ENCODE results near the gene TBC1D8. TPM values are rescaled to one million over a fixed set of nuclear protein-coding genes. Genes with fewer than 3 reads are reported as not detected.

Gene TBC1D8
- total RNA-seq, 1 donor from 2014 or later, result 16.3 TPM

DNA sequence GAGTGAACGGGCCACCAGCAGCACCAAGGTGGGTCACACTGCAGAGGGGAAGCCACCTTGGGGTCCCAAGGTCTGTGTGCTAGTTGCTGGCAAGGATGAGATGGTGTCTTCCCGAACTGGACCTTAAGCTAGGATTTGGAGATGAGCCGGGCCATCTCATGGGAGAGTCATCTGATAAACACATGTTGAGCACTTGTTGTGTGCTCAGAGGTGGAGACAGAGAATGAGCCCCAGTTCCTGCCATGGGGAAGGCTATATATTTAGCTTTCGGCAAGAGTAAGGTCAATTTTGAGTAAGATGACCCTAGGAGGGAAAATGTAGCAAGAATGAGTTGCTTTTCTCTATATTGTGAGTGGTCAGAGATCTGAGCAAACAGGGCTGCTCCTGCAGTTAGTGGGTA is 190.5 kb downstream of the TBC1D8 start:
- H3K36me3 Mint-ChIP-seq (ENCODE audit: unreplicated experiment), result peaks cover 3% of the 10 kb centered on the region
- DNase-seq (ENCODE audit: extremely low spot score, unreplicated experiment), result no peak
- H3K27me3 Mint-ChIP-seq (ENCODE audit: unreplicated experiment), result no peaks in the 10 kb centered on the region
- no peak overlapping the region for H3K27ac Mint-ChIP-seq (ENCODE audit: unreplicated experiment)
- no peaks in the 10 kb centered on the region for H3K4me1 Mint-ChIP-seq (ENCODE audit: unreplicated experiment)
- TF ChIP-seq, protein P1, sequence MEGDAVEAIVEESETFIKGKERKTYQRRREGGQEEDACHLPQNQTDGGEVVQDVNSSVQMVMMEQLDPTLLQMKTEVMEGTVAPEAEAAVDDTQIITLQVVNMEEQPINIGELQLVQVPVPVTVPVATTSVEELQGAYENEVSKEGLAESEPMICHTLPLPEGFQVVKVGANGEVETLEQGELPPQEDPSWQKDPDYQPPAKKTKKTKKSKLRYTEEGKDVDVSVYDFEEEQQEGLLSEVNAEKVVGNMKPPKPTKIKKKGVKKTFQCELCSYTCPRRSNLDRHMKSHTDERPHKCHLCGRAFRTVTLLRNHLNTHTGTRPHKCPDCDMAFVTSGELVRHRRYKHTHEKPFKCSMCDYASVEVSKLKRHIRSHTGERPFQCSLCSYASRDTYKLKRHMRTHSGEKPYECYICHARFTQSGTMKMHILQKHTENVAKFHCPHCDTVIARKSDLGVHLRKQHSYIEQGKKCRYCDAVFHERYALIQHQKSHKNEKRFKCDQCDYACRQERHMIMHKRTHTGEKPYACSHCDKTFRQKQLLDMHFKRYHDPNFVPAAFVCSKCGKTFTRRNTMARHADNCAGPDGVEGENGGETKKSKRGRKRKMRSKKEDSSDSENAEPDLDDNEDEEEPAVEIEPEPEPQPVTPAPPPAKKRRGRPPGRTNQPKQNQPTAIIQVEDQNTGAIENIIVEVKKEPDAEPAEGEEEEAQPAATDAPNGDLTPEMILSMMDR (IDR thresholded peaks at IDR 0.05), result no peak
- no peak overlapping the region for H3K4me3 Mint-ChIP-seq (ENCODE audit: unreplicated experiment)
- H3K9me3 Mint-ChIP-seq (ENCODE audit: unreplicated experiment), result no peaks in the 10 kb centered on the region

DNA sequence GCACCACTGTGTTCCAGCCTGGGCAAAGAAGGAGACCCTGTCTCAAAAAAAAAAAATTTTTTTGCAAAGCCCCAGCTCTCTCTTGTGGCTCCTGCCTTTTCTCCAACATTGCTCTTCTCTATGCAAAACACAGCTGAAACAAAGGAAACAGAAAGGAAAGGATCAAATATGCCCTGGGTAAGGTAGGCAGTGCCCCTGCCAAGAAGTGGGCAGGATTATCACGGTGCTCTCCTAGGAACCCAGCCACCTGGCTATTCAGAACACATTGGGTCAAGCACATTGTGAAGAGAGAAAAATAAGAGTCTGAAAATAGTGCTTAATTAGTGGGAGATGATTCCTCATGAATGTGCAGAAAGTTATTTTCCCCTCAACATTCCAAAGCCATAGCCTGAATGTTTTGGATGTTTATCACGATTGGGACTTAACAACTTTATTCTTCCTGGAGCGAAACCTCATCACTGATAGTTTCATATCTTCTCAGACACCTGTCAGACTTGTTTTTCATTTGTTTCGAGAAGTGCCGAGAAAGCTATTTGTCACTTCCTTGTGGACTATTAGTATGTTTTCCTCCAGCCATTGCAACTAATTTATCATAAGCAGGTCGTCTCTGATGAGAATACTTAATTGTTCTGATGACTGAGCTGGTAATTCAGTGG is 191.8 kb downstream of the TBC1D8 start:
- Mint-ChIP-seq H3K27me3 (ENCODE audit: unreplicated experiment) (no peaks in the 10 kb centered on the region), H3K9me3 (ENCODE audit: unreplicated experiment) (no peaks in the 10 kb centered on the region), H3K4me3 (ENCODE audit: unreplicated experiment) (no peak overlapping the region), H3K36me3 (ENCODE audit: unreplicated experiment) (no peaks in the 10 kb centered on the region), H3K27ac (ENCODE audit: unreplicated experiment) (no peak overlapping the region), H3K4me1 (ENCODE audit: unreplicated experiment) (no peaks in the 10 kb centered on the region)
- TF ChIP-seq, protein P1 (IDR thresholded peaks at IDR 0.05), result no peak
- no peak for DNase-seq (ENCODE audit: extremely low spot score, unreplicated experiment)

DNA sequence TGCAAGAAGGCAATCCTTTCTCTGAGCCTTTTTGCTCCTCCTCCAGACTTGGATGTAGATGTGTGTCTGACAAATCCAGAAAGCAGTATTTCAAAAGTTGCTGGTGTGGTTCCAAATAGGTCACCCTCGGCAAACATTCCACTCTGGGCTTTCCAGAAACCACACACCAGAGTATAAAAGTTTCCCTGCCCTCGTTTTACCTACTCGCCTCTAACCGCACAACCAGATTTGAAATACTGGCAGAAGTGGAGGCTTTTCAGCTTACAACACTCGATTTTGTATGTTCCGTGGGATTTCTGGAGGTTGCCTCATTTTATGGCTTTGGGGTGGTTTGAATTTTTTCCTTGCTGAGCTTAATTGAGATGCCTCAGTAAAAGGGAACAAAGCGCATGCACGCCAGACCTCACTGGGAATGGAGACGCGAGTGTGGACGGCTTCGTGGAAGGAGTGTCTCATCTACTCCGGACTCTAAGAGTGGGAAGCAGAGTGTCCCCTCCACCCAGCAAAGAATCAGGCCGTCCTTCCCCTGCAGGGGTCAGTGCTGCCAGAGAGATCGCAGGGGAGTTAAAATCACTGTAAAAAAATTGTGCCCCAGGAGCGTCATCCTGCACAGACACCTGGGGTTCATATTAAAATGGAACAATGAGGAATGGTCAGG is 193.1 kb downstream of the TBC1D8 start:
- no peak overlapping the region for H3K4me3 Mint-ChIP-seq (ENCODE audit: unreplicated experiment)
- no peaks in the 10 kb centered on the region for H3K9me3 Mint-ChIP-seq (ENCODE audit: unreplicated experiment)
- no peaks in the 10 kb centered on the region for H3K27me3 Mint-ChIP-seq (ENCODE audit: unreplicated experiment)
- H3K4me1 Mint-ChIP-seq (ENCODE audit: unreplicated experiment), result no peaks in the 10 kb centered on the region
- DNase-seq (ENCODE audit: extremely low spot score, unreplicated experiment), result no peak
- H3K36me3 Mint-ChIP-seq (ENCODE audit: unreplicated experiment), result no peaks in the 10 kb centered on the region
- H3K27ac Mint-ChIP-seq (ENCODE audit: unreplicated experiment), result no peak overlapping the region
- TF ChIP-seq, protein P1 (IDR thresholded peaks at IDR 0.05), result no peak

Other genes with a start within 250 kb of the TBC1D8 start
- gene RPL31, start 149.1 kb downstream of the TBC1D8 start, total RNA-seq, result 1,335 and 1,348 TPM in 2 replicates
- gene CNOT11, start 101.5 kb upstream of the TBC1D8 start, total RNA-seq, result 31.4 and 36.8 TPM in 2 replicates
- 31.8 and 34.7 TPM in 2 replicates for gene RNF149, start 157.3 kb upstream of the TBC1D8 start, total RNA-seq
- gene CREG2, start 236.1 kb upstream of the TBC1D8 start, total RNA-seq, result not detected in 2 replicates